ENCODE results near the gene PMF1.
"Not testable (repeated sequence)": the region's sequence is repeated elsewhere in the genome, so short reads cannot be mapped to it uniquely, and the experiment has no call there.

The PMF1 gene

DNA sequence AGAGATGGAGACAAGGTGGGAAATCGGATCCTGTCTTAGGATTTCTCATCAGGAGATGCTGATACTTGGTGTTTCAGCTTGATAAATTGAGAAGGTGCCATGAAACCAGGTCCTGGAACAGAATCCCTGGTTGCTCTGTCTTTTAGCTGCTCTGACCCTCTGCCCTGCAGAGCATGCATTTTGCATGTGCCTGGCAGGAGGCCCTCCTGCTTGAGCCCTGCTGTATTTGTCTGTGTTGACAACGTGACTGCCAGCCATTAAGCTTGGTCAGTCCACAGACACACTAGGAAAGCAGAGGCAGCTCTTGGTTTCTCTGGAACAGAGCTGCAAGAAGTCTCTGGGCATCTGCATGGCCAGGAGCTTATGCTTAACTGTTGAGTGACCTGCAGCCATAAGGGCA lies 16.4 kb upstream of the PMF1 start:
- DNase-seq (ENCODE audit: low spot score) = no peak

- DNase-seq (ENCODE audit: low spot score) = no peak
These were observed 13.9 kb upstream of the PMF1 start for GRCh38 chr1:156198831-156199349.

- no peak for DNase-seq (ENCODE audit: low spot score)
These were observed 12.8 kb upstream of the PMF1 start for GRCh38 chr1:156200044-156200443.

DNA sequence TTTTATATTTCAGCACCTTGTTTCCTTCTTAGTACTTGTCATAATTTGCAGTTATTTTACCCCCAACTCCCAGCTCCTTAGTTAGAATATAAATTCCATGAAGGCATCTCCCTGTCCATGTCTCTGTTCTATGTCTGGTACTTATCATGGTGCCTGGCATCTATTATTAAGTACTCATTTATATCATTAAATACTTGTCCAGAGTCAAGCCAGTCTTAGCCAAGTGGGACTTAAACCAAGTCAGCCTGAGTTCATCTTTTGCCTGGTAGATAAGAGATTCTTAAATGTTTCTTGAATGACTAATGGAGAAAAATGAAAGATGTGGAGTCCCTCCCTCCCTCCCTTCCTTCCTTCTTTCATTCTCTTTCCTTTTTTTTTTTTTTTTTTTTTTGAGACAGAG lies 9.5 kb upstream of the PMF1 start:
- no peak for DNase-seq (ENCODE audit: low spot score)

DNA sequence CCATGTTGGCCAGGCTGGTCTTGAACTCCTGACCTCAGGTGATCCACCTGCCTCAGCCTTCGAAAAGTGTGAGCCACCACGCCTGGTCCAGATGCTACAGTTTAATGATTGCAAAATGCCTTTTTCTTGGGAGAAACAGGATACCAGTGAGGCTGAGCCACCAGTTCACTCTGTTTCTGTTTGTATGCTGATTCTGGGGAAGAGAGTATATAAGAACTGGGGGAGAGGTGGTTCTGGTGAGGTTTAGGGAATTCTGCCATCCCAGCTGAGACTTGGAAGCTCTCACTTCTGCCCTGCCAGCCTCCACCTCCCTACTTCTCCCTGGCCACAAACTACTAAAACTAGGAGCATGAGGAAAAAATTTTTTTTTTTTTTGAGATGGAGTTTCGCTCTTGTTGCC lies 8.1 kb upstream of the PMF1 start:
- DNase-seq (ENCODE audit: low spot score) = no peak

DNA sequence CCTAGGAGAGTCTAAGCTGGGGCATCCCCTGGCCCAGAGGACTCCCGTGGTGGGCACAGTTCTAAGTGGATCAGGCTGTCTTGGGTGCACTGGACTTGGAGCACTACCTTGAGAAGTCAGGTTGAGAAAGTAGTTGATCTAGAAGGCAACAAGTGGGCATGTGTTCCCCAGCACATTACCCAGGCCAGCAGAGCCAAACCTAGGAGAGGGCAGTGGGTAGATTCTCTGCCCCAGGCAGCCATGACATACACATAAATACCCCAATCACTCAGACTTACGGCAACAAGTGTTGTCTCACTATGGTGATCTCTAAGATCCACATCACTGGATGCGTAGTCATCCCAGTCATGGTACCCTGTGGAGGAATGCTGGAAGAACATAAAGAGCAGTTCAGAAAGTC lies 1.6 kb upstream of the PMF1 start:
- DNase-seq (ENCODE audit: low spot score) = no peak

- no peak for DNase-seq (ENCODE audit: low spot score)
These were observed 677 bp upstream of the PMF1 start for GRCh38 chr1:156212130-156212529.

DNA sequence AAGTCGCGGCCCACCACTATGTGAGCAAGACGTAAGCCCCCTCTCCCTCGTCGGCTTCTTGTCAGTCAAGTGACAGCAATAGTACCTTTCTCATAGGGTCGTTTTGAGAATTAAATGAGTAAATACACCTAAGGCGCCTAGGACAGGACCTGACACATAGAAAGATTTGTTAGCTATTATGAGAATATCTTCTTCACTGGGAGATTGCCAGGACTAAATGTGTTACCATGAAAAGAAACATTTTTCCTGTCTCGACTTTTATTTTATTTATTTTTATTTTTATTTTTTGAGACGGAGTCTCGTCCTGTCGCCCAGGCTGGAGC lies 798 bp downstream of the PMF1 start:
- DNase-seq (ENCODE audit: low spot score) = no peak

DNA sequence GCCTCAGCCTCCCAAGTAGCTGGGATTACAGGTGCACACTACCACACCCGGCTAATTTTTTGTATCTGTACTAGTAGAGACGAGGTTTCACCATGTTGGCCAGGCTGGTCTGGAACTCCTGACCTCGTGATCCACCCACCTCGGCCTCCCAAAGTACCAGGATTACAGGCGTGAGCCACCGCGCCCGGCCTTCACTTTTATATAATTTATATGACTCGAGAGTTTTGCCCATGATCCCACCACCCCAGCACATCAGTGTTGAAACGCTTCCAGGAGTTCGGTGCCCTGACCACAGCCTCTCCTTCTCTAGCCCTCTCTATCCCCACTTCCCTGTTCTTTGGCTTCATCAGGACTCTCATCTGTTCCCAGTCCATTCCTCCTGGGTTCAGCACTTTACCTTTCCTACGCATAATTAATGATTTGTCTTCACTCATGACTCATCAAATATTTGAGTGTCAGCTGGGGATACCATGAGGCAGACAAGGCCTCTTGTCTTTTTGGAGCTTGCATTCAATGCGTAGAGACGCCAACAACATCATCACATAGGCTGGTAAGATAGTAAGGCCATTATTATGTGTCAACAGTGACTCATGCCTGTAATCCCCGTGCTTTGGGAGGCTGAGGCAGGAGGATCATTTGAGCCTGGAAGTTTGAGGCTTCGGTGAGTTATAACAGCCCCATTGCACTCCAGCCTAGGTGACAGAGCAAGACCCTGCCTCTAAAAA lies 1.4 kb downstream of the PMF1 start:
- DNase-seq (ENCODE audit: low spot score) = no peak

GRCh38 chr1:156216361-156217086 lies 3.7 kb downstream of the PMF1 start:
- not testable (repeated sequence) for DNase-seq (ENCODE audit: low spot score)

GRCh38 chr1:156217871-156218270 lies 5.1 kb downstream of the PMF1 start:
- no peak for DNase-seq (ENCODE audit: low spot score)

GRCh38 chr1:156220226-156220625 lies 7.4 kb downstream of the PMF1 start:
- no peak for DNase-seq (ENCODE audit: low spot score)

- DNase-seq (ENCODE audit: low spot score) = no peak
These were observed 9.3 kb downstream of the PMF1 start for GRCh38 chr1:156221986-156222692.

DNA sequence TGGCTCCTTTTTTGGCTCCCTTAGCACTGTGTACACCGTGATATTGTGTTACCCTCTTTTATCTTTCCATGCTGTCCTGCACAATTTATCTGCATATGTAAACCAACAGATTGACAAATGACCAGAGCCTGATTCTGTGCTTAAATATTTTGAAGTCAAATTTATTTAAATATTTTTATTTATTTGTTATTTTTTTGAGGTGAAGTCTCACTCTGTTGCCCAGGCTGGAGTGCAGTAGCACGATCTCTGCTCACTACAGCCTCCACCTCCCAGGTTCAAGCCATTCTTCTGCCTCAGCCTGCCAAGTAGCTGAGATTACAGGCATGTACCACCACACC lies 12.8 kb downstream of the PMF1 start:
- DNase-seq (ENCODE audit: low spot score) = no peak

GRCh38 chr1:156226116-156226538 lies 13.3 kb downstream of the PMF1 start:
- DNase-seq (ENCODE audit: low spot score) = no peak

DNA sequence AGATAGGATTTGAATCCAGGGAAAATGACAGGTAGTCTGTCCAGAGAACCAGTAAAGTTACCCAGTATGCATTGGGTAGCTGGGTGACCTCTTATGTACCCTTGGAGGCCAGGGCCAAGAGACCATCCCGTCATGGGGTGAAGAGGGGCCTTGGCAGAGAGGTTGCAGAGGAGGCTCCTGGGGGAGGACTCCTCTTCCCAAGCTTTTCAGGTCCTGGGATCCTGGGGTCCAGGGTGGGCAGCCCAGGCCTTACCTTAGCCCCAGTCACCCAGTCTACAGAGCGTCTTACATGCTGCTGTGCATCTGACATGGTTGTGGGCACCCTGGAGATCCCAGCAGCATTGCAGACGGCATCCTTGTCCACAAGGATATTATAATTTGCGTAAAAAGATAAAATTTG lies 14.0 kb downstream of the PMF1 start:
- DNase-seq (ENCODE audit: low spot score) = no peak

DNA sequence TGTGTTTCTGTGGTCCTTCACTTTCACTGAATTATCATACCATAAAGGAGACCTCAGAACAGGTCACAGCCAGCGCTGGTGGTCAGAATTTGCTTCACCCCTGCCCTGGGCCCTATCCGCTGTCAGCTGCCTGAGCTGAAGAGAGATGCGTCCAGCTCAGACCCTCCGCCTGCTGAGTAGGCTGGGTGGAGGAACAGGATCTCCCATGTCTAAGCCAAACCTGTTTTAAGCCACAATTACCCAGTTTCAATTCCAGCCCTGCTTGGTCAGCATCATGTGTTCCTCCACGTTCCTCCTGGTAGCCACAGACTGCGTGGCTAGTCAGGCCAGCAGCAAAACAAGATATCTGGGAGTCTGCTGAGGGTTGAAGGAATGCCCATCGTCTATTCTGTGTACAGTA lies 15.7 kb downstream of the PMF1 start:
- peak; percentile 38 for DNase-seq (ENCODE audit: low spot score)

DNA sequence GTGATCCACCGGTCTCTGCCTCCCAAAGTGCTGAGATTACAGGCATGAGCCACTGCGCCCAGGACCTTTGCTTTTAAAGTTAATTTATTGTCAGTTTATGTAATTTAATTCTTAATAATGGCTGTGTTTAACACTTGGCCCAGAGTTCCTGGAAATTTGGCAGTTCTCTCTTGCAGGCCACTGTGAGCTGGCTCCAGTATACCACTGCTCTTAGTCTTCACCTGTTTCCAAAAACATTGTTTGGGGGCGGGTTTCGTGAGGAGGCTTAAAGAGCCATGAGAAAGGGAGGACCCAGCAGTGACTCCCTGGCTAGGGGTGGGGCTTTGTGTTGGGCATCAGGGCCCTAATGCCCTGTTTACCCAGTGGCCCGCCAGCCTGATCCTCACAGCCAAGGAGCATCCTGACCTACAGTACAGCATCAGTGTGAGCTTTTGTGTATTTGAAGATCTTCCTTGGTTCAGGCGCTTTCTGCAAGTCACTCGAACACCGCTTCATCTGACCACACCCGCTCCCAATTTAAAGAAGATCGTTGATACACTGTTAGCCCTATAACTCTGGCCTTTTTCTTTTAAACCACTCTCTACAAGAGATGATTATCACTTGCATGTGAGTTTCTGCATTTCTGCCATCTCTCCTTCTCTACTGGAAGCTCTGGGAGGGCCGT lies 17.1 kb downstream of the PMF1 start:
- no peak for DNase-seq (ENCODE audit: low spot score)

DNA sequence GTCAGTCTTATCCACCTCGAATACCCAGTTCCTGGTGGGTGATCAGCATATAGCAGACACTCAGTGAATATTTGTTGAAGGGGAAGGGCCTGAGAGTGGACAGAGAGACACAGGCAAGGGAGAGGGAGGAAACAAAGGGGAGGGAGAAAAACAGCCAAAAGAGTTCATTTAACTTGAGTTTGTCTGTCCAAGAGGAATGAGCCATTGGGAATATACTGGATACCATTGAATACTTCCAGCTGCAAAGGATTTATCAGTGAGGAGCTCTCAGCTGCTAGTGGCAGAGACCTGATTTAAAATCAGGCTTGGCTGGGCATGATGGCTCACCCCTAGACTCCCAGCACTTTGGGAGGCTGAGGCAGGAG lies 17.6 kb downstream of the PMF1 start:
- no peak for DNase-seq (ENCODE audit: low spot score)

DNA sequence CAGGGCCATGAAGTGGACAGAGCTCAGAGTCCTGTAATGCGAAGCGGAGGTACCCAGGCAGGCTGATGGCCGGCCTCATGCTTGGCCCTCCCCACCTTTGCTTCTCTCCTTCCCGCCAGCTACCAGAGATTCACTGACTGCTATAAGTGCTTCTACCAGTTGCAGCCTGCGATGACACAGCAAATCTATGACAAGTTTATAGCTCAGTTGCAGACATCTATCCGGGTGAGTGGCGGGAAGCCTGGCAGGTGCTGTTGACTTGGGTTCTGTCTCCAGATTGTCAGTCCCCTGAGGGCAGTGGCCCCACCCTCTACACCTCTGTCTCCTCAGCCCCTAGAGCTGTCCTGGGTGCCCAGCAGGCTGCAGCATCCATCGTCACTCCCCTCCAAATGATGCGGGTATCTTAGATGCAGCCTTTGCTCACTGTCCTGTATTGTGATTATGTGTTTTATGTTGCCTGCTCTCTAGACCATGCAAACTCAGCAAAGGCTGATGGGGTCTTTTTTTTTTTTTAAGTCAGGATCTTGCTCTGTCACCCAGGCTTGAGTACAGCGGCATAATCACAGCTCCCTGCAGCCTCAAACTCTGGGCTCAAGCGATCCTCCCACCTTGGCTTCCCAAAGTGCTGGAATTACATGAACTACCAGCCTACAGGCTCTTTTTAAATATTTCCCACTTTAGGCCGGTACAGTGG lies 19.5 kb downstream of the PMF1 start:
- DNase-seq (ENCODE audit: low spot score) = no peak

- no peak for DNase-seq (ENCODE audit: low spot score)
These were observed 20.8 kb downstream of the PMF1 start for GRCh38 chr1:156233426-156234127.

Data from globus pallidus (tissue), 1 donor.